ENCODE measurements around the gene PHETA1. TPM values are rescaled to one million over a fixed set of nuclear protein-coding genes. Genes with fewer than 3 reads are reported as not detected.

Gene PHETA1
- total and polyA plus RNA-seq, 2 of the 13 experiments (the other 11 are each of a cell fraction or from before 2014, with no cell fraction given), result 11.3 to 20.8 TPM

GRCh38 chr12:111361073-111361716, 7.7 kb downstream of the PHETA1 start (continued):
- TF ChIP-seq FOXO4 (CRISPR knock-in tag; conservative IDR thresholded peaks at IDR 0.05) (no peak), NR2F6 (IDR thresholded peaks at IDR 0.05) (no peak), NR2F6 (CRISPR knock-in tag; IDR thresholded peaks at IDR 0.05) (peak; percentile 37; the same call in 1 of the 2 replicates), NFE2L2 (IDR thresholded peaks at IDR 0.05; ENCODE audit: low read length) (no peak), FOXA1 (IDR thresholded peaks at IDR 0.05) (no peak), FOXA1 (CRISPR knock-in tag; IDR thresholded peaks at IDR 0.05) (peak; percentile 54), SRF (IDR thresholded peaks at IDR 0.05; ENCODE audit: low read depth, low read length) (no peak), KIAA2018 (CRISPR knock-in tag; IDR thresholded peaks at IDR 0.05; ENCODE audit: borderline replicate concordance) (no peak), KDM3A (CRISPR knock-in tag; IDR thresholded peaks at IDR 0.05; ENCODE audit: low read depth) (no peak), ZNF326 (CRISPR knock-in tag; IDR thresholded peaks at IDR 0.05; ENCODE audit: borderline replicate concordance) (no peak), CAMTA2 (CRISPR knock-in tag; IDR thresholded peaks at IDR 0.05; ENCODE audit: borderline replicate concordance) (0 out of 2 replicates have a peak, but pooled peaks have one; percentile 68), ZBTB37 (CRISPR knock-in tag; IDR thresholded peaks at IDR 0.05) (0 out of 2 replicates have a peak, but pooled peaks have one; percentile 26), ZNF329 (CRISPR knock-in tag; IDR thresholded peaks at IDR 0.05; ENCODE audit: low read depth) (no peak), ZFP90 (CRISPR knock-in tag; IDR thresholded peaks at IDR 0.05; ENCODE audit: borderline replicate concordance) (no peak), PHF8 (CRISPR knock-in tag; IDR thresholded peaks at IDR 0.05) (no peak)
